Osteoblast (primary cell): Measurements from ENCODE around the gene GPX3. TPM values are rescaled to one million over a fixed set of nuclear protein-coding genes. Genes with fewer than 3 reads are reported as not detected.

Experiments
- DNase-seq: peaks from one replicate; pipeline ENCODE4 v3.0.0; 2011; ENCODE audit warnings: low spot score, mixed read lengths; ENCODE audit not compliant: insufficient read length; ENCODE audit errors: missing footprints
- H2AFZ ChIP-seq: 2 replicates; pipeline ENCODE4 v1.6.0; 2011; ENCODE audit warnings: mild to moderate bottlenecking, low read length
- H3K27ac ChIP-seq: 2 replicates; pipeline ENCODE4 v1.5.1; 2011; ENCODE audit warnings: mild to moderate bottlenecking, low read depth, low read length, moderate library complexity
- H3K27me3 ChIP-seq: 2 replicates; pipeline ENCODE4 v1.6.0; 2012; ENCODE audit warnings: mild to moderate bottlenecking, control low read depth, inconsistent platforms, low read length, moderate library complexity; ENCODE audit not compliant: insufficient read depth
- H3K36me3 ChIP-seq: 2 replicates; pipeline ENCODE4 v1.5.1; 2011; ENCODE audit warnings: mild to moderate bottlenecking, low read length, control low read depth, moderate library complexity; ENCODE audit not compliant: insufficient read depth
- H3K4me1 ChIP-seq: 2 replicates; pipeline ENCODE4 v1.5.1; 2011; ENCODE audit warnings: mild to moderate bottlenecking, low read length, control low read depth, moderate library complexity; ENCODE audit not compliant: insufficient read depth
- H3K4me2 ChIP-seq: 2 replicates; pipeline ENCODE4 v1.6.0; 2011; ENCODE audit warnings: mild to moderate bottlenecking, low read length; ENCODE audit not compliant: insufficient read depth
- H3K4me3 ChIP-seq: fragments of 200-600 bp; sonication (generic); 3 replicates; pipeline ENCODE4 v1.5.1; 2012; ENCODE audit warnings: mild to moderate bottlenecking, low read length, inconsistent platforms; ENCODE audit not compliant: insufficient read depth
- H3K79me2 ChIP-seq: 2 replicates; pipeline ENCODE4 v1.6.0; 2012; ENCODE audit warnings: mild to moderate bottlenecking, low read length, control low read depth, inconsistent platforms; ENCODE audit not compliant: insufficient read depth
- H3K9me3 ChIP-seq: 2 replicates; pipeline ENCODE4 v1.5.1; 2011; ENCODE audit warnings: low read depth, low read length, control low read depth
- H4K20me1 ChIP-seq: 2 replicates; pipeline ENCODE4 v1.6.0; 2012; ENCODE audit warnings: mild to moderate bottlenecking, low read length, control low read depth; ENCODE audit not compliant: insufficient read depth
- CTCF ChIP-seq: IDR thresholded peaks from 2 replicates; pipeline ENCODE4 v1.5.1; 2011; ENCODE audit warnings: mild to moderate bottlenecking, low read depth, low read length, moderate library complexity; ENCODE audit errors: extremely low read depth
- total RNA-seq: library from RNA; depleted of rRNA; stranded (reverse); fragments of >200 nt; gene quantifications from 2 replicates; pipeline ENCODE4 v1.2.3, GENCODE V29; 2012

The GPX3 gene
- total RNA-seq, 1 donor: 9.8 TPM

GRCh38 chr5:151040211-151040747, 19.9 kb downstream of the GPX3 start:
- Histone ChIP-seq H3K4me3 (no peak overlapping the region), H3K9me3 (no peaks in the 10 kb centered on the region), H4K20me1 (no peaks in the 10 kb centered on the region), H3K36me3 (peaks cover 34% of the 10 kb centered on the region), H3K27me3 (no peaks in the 10 kb centered on the region), H2AFZ (no peak overlapping the region), H3K79me2 (no peaks in the 10 kb centered on the region), H3K4me1 (peaks cover 33% of the 10 kb centered on the region), H3K27ac (peak overlapping the region; percentile 5), H3K4me2 (no peak overlapping the region)
- DNase-seq: peak; percentile 83
- TF ChIP-seq CTCF: no peak

- H3K36me3 ChIP-seq: peaks cover 28% of the 10 kb centered on the region
- no peaks in the 10 kb centered on the region for H3K79me2 ChIP-seq
- DNase-seq: no peak
Observed at GRCh38 chr5:151041577-151042268, 21.3 kb downstream of the GPX3 start.

GRCh38 chr5:151042453-151043093, 22.2 kb downstream of the GPX3 start:
- Histone ChIP-seq H3K9me3 (no peaks in the 10 kb centered on the region), H3K4me3 (no peak overlapping the region), H4K20me1 (no peaks in the 10 kb centered on the region), H3K27me3 (no peaks in the 10 kb centered on the region), H3K27ac (no peak overlapping the region), H3K4me2 (no peak overlapping the region), H3K79me2 (no peaks in the 10 kb centered on the region), H3K36me3 (peaks cover 29% of the 10 kb centered on the region), H3K4me1 (peaks cover 31% of the 10 kb centered on the region), H2AFZ (no peak overlapping the region)
- DNase-seq: no peak
- no peak for TF ChIP-seq CTCF

More at GRCh38 chr5:151041577-151042268, 21.3 kb downstream of the GPX3 start:
- Histone ChIP-seq H4K20me1 (no peaks in the 10 kb centered on the region), H3K4me3 (no peak overlapping the region), H3K27me3 (no peaks in the 10 kb centered on the region), H3K4me1 (peaks cover 33% of the 10 kb centered on the region), H3K9me3 (no peaks in the 10 kb centered on the region), H3K4me2 (no peak overlapping the region), H3K27ac (no peak overlapping the region), H2AFZ (no peak overlapping the region)
- TF ChIP-seq CTCF: no peak

GRCh38 chr5:151047814-151048425, 27.5 kb downstream of the GPX3 start:
- Histone ChIP-seq H3K27me3 (no peaks in the 10 kb centered on the region), H3K4me3 (no peak overlapping the region), H3K4me2 (no peak overlapping the region), H3K36me3 (peaks cover 41% of the 10 kb centered on the region), H3K9me3 (no peaks in the 10 kb centered on the region), H2AFZ (no peak overlapping the region), H3K4me1 (no peaks in the 10 kb centered on the region), H3K79me2 (no peaks in the 10 kb centered on the region), H4K20me1 (peaks cover 13% of the 10 kb centered on the region), H3K27ac (no peak overlapping the region)
- TF ChIP-seq CTCF: peak; percentile 89
- DNase-seq: no peak
